Cardiac septum (tissue), 1 donor: ENCODE measurements around the gene OR2T2. TPM values are rescaled to one million over a fixed set of nuclear protein-coding genes. Genes with fewer than 3 reads are reported as not detected.
"Not testable (repeated sequence)": the region's sequence is repeated elsewhere in the genome, so short reads cannot be mapped to it uniquely, and the experiment has no call there.

Source experiments
- DNase-seq: peaks from one replicate; pipeline ENCODE4 v3.0.0-alpha.2; 2020; ENCODE audit warnings: low spot score
- intact Hi-C: fragments of 100-400 bp; cut with DNase I; formaldehyde crosslinking; loops from one replicate; pipeline ENCODE4 v1.14.0; 2022
- long read RNA-seq: library from polyadenylated mRNA; unstranded; transcript quantifications from one replicate; pipeline ENCODE4 v2.0.0, GENCODE V29; 2021
- total RNA-seq: library from RNA; stranded (reverse); fragmentation: NEBNext Ultra II Directional; extraction: Animal tissue kit (Norgen Biotek cat#: 25700); gene quantifications from one replicate; pipeline ENCODE4 v1.2.1, GENCODE V29; 2021
- donor health status: DM: no; HTN: no; CAD: no.

OR2T2 gene, protein sequence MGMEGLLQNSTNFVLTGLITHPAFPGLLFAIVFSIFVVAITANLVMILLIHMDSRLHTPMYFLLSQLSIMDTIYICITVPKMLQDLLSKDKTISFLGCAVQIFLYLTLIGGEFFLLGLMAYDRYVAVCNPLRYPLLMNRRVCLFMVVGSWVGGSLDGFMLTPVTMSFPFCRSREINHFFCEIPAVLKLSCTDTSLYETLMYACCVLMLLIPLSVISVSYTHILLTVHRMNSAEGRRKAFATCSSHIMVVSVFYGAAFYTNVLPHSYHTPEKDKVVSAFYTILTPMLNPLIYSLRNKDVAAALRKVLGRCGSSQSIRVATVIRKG
- total RNA-seq, result not detected
- long read RNA-seq, result 0 reads

DNA sequence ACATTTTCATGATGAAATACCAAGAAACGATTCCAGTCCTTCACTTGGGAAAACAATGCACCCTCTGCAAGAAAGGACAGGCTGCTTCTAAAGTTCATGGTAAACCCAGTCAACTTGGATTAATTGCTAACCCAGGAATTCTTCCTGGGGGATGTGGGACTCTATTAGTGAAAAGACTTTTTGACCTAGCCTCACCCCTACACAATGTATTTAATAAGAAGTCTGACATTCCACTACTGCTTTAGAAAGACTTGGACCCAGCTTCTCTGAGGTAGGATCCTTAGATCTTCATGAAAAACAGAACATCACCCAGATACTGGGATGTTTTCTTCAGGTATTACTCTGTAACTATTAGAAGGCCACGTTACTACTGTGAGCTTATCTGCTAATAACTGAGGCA, at the start of gene OR2T2:
Gene OR2T2 (plus strand): TSS at position 239 of the 400 bp plus-strand sequence. CDS start 7,161 bp downstream, outside the sequence.
- intact Hi-C loops, result loop anchor here (10.0 kb wide), 1 partner anchor 209 kb away; the partner anchor contains the start of gene OR2T27
- not testable (repeated sequence) for DNase-seq

DNA sequence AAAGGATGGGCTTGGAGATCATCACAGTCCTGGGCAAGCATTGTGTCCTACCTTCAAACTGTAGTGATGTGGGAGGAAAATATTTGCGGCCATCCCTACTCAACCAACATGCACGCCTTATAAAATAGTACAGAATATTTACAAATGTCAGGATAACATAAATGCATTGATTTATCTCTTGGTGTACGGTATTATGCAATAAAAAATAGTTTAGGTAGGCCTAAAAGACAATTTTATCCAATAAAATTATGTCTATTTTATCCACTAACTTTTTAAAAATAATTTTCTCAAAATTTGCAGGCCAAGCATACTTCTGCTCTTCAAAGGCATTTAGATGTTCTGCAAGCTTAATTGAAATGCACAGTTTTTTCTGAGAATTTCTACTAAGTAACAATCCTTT, 42.7 kb upstream of the OR2T2 start, which contains the start of gene OR2T1:
Gene OR2T1 (plus strand): TSS at position 301 of the 400 bp plus-strand sequence. CDS start 3,100 bp downstream, outside the sequence.
- no peak for DNase-seq
- intact Hi-C loops, result no loop called here

DNA sequence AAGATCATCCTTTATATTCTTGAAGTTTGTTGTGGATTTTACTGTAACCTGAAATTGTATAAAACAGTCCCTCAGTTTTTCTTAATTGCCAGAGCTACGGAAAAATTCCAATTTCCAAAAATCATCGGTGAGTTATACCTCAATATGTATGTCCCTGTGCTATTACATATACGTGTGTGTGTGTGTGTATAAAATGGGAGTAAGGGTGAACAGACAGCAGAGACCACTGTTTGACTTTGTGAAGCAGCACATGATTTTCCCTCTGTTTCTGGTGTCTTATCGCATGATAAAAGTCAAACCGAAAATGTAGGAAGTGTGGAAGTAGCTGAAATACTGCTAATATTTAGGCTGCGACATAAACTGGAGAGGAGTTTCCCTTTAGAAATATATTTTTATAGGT, 41.4 kb upstream of the OR2T2 start:
- DNase-seq, result no peak
- intact Hi-C loops, result no loop called here

DNA sequence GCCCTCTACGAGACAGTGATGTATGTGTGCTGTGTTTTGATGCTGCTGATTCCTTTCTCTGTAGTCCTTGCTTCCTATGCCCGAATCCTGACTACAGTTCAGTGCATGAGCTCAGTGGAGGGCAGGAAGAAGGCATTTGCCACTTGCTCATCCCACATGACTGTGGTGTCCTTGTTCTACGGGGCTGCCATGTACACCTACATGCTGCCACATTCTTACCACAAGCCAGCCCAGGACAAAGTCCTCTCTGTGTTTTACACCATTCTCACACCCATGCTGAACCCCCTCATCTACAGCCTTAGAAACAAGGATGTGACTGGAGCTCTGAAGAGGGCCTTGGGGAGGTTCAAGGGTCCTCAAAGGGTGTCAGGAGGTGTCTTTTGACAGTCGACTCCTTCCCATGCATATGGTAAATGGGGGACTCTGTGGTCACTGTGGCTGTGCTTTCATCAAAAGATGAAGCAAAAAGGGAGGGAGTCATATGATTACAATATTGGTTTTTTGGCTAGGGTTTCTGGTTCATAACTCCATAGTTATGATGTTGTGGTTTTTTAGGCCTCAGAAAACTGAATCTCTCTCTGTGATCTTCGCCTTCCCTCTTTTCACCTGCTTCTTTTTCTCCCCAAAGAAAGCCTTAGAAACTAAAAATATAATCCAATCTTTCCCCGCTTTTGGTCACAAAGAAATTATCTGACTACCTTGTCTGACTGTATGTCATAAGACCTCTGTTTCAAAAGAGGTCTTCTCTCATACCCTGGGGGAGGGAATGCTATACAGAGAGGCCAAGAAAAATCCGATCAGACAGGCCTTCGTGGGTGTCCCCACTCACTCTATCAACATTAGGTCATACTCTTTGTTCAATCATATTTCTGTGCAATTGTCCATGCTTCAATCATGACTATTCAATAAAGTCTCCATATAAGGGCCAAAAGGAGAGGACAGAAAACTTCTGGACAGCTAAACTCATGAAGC, 38.4 kb upstream of the OR2T2 start:
- no peak for DNase-seq
- intact Hi-C loops, result no loop called here

DNA sequence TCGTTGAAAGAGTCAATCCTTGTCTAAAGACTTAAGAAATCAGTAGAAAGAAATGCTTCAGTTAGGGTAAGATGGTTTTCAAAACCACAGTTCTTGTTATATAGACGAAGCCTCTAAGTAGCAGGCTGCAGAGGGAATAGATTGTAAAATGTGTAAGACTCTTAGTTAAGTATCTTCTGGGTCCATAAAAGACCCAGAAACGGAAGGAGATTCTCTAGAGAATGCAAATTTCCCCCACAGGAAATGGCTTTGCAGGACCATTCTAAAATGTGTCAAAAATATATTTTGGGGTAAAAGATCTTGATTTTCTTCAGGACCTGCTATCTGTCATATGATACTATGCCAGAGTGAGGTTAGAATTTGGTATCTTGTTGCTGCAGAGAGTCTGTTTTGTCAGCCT, 29.2 kb upstream of the OR2T2 start:
- intact Hi-C loops, result no loop called here
- no peak for DNase-seq

DNA sequence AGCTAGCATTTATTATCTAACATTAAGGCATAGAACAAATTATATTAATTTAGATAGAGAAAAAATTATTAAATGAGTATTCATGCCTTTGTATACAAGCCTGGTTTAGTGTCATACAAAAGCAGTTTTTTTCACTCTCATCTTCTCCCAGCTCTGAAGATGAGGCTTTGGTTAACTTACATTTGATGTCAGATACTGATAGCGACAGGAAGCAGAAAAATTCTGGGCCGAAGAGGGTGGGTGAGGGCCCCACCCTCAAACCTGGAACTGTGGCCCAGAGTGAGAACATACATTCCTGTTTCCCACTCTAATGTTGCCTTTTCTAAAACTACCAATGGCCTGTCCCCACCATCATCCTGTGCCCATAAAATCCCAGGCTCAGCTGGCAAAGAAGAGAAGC, 27.6 kb upstream of the OR2T2 start:
- no peak for DNase-seq
- intact Hi-C loops, result no loop called here

DNA sequence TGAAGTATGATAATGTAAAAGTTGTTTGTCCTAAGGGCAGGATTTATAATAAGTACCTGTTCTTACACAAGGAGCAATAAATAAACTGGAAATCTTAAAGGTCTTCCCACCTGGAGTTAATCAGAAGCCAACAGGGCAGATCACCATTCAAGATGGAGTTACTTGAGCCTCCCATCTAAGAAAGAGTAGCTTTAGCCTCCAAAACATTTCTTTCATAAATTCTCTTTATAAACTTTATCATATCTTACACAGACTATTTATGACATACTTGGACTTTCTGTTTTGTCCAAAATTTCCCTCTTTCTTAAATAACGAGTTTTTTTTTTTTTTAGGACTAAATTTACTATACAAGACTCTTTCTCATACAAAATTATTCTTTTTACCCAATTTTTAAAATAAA, 24.1 kb upstream of the OR2T2 start:
- intact Hi-C loops, result no loop called here
- no peak for DNase-seq

DNA sequence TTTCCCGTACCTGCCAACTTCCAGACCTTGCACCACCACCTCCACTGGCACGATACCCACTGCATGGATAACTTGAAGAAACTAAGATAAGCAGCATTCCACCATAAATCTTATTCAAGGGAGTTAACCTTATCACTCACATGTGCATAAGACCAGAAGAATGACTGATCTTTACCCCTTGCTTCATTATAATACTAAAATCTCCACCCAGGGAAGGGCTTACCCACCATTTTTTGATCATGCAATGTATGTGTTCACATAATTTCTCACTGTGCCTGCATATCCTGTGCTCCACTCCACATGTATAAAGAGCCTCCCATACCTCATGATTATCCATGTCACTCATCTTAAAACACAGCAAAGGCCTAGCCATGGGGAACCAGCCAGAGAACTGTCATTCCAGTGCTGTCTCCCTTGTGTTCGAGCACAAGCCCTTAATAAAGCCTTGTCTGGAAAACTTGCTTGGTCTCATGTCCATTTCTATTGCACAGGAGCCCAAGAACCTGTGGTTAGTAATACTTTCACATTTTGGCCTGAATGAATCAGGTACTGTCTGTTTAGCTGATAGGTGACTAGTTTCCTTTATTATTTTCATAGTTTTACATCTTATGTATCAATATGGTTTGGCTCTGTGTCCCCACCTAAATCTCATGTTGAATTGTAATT, 17.8 kb upstream of the OR2T2 start:
- not testable (repeated sequence) for DNase-seq

DNA sequence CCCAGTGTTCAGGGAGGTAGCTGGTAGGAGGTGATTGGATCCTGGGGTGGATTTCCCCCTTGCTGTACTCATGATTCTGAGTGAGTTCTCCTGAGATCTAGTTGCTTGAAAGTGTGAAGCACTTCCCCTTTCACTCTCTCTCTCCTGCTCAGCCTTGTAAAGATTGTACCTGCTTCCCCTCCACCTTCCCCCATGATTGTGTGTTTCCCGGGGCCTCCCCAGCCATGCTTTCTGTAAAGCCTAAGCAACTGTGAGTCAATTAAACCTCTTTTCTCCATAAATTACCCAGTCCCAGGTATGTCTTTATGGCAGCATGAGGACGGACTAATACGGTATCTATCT, 17.3 kb upstream of the OR2T2 start:
- DNase-seq, intact Hi-C loops: not testable (repeated sequence)

More for the DNA sequence above, 17.8 kb upstream of the OR2T2 start:
- intact Hi-C loops, result not testable (repeated sequence)

DNA sequence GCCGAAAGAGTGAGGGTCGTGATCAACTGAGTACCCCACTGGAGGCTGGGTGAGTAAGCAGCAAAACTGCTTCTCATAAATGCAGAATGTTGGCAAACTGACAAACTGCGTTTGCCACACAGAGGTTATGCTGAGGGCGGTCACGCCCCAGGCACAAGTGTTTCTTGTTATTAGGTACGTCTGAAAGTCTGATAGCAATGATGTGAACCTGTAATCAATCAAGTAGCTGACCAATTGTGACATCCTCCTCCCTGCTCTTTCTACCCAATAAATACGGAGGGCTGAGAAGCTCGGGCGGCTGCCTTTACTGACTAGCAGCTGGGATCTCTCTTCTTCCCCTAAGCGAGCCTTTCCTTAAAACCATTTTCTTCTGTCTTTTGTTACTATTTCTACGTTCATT, 13.8 kb upstream of the OR2T2 start:
- intact Hi-C loops, DNase-seq: not testable (repeated sequence)

DNA sequence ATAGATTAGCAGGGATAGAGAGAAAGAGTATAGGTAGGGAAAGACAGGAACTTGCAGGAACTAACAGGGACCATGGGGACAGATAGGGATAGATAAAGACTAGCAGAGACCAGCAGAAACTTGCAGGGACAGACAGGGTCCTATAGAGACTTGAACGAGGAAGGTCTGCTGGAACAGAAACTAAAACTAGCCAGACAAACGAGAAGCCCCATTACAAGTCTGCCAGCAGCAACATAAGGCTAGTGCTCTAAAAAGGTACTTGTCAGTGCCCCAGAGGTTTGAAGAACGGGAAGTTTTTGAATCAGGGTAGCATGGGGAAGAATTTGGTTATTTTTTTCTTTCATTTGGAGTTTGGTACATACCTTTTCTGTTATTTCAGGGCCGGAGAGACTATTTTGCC, 13.2 kb upstream of the OR2T2 start:
- DNase-seq, intact Hi-C loops: not testable (repeated sequence)

DNA sequence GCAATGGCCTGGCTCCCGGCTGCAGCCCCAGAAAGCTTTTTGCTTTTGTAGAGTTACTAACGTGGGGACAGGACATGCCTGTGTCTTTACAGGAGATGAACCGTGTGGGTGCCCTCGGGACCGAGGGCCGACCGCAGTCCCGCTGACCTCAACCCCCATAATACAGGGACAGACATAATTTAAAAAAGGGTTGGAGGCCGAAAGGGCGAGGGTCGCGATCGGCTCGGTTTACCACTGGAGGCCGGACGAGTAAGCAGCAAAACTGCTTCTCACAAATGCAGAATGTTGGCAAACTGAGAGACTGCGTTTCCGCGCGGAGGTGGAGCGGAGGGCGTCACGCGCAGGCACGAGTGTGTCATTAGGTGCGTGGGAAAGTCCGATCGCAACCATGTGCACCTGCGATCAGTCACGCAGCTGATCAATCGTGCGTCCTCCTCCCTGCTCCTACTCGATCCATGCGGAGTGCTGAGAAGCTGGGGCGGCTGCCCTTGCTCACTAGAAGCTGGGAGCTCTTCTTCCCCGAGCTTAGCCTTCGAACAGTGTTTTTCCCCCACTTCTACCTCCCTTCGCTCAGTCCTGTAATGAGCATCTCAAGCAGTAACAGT, 11.5 kb upstream of the OR2T2 start:
- intact Hi-C loops, DNase-seq: not testable (repeated sequence)

DNA sequence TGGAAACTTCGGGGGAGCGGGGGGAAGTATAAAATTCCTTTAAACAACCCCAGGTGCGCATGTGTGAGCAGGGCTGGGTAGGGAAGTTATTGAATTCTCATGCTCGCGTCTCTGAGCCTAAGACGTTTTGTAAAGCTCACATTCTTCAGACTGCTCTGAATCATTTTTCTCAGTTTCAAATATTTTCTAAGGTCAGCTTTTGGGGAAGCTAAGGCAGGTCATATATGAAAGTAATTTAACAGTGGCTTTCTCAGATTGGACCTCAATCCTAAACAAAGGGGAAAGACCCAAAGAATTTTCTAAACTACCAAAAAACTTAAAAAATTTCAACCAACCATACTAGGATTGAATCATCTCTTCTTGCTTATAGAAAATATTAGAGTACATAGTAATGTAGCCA, 10.5 kb upstream of the OR2T2 start:
- DNase-seq, intact Hi-C loops: not testable (repeated sequence)

DNA sequence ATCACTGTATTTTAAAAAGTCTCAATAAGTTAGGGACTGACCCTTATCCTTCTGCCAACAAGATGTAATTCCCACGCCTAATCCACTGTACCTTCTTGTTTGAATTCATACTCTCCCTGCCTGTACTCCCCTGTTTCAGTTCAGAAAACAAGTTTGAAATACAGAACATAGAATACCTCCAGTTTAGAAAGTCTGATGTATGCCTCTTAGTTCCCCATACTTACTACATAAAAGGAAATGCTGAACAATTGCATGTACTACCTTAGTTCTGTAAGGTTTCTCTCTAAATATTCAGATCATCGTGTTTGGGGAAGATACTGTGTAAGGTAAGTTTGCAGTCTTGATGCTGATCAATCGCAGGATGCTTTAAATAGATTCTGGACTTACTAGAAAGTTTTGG, 9.1 kb upstream of the OR2T2 start:
- intact Hi-C loops, result not testable (repeated sequence)

DNA sequence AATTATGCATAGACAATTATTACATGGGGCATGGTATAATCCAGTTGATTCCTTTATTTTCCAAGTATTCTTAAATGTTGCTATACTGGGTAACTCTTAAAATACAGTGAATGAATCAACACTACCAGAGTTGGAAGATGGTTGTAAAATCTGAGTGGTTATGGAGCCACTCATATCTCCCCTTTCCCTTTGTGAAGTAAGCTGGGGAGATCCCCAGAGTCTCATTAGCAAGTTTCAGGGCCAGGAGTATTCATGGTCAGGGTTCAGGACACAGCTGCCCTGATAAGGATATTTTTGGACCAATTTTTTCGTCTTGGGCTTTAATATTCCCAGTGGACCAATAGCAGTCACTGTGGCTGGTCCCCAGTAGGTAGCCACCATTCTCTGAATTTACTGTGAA, 6.8 kb upstream of the OR2T2 start:
- intact Hi-C loops, DNase-seq: not testable (repeated sequence)

More for the DNA sequence above, 9.1 kb upstream of the OR2T2 start:
- not testable (repeated sequence) for DNase-seq

DNA sequence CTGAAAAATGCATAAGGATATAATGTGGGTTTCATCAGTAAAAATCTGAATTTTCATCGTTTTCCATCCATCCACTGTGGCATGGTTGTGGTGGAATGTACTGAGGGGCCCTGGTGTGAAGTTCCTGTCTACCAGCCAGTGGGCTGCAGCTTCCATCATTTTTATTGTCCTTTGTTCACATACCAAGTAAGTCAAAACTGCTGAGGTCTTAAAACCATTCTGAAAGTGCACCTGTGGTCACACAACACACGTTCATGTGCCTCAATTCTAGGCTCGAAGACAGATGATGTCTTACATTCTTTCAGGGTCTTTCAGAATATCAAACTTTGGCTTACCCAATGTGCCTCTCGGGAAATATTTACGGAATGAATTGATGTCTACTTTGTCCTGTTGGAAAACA, 6.2 kb upstream of the OR2T2 start:
- DNase-seq, intact Hi-C loops: not testable (repeated sequence)

DNA sequence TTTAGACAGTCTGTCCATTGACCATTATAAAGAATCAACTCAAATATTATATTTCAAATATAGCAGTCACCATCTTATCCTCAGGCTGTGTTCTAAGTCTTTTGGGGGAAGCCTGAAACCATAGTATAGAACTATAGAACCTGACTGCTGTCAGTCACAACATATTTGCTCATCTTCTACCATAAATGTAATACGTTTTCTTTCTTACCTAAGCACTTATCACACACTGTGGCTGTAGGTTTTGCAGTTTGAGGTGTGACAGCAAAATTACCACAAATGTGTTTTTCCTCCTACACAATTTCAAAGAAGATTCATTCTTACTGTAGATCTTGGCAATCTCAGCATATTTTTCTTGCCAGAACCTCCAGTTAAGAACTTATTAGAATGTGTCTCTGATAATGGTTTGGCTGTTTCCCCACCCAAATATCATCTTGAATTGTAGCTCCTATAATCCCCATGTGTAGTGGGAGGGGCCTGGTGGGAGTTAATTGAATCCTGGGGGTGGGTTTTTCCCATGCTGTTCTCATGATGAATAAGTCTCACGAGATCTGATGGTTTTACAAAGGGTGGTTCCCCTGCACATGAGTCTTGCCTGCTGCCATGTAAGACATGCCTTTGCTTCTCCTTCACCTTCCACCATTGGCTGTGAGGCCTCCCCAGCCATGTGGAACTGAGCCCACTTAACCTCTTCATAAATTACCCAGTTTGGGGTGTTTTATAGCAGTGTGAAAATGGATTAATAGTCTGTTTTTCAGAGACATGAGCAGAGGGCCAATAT, 2.7 kb upstream of the OR2T2 start:
- intact Hi-C loops, result loop anchor here (10.0 kb wide), 1 partner anchor 212 kb away; the partner anchor contains the start of gene OR2T27
- not testable (repeated sequence) for DNase-seq

DNA sequence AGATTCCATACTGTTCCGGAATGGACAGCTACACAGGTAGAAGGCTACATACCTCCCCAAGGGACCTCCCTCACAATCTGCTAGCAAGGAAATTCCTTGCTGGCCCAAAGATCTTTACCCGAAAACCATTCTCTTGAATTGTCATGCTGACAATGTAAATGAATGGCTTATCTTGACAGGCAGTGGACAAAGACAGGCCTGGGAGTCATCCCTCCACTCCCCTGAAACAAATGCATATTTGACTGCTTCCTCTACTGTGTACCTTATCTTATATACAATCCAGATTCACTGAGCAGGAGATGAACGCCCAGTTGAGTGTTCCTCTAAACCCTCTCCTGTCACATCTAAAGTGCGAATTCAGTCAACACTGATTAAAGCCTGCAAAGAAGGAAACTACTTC, 834 bp upstream of the OR2T2 start:
- intact Hi-C loops, result loop anchor here (10.0 kb wide), 1 partner anchor 210 kb away; the partner anchor contains the start of gene OR2T27

More for the DNA sequence above, 834 bp upstream of the OR2T2 start:
- DNase-seq, result not testable (repeated sequence)
